CD4-positive, alpha-beta T cell treated with Interleukin-12 subunit alpha and Interleukin-12 subunit beta, for 1 hour (primary cell): ENCODE results near the gene OTOP3.
"Not testable (repeated sequence)": the region's sequence is repeated elsewhere in the genome, so short reads cannot be mapped to it uniquely, and the experiment has no call there.

Source experiments
- DNase-seq: peaks from one replicate; pipeline ENCODE4 v3.0.0-alpha.2; 2020

OTOP3 gene

DNA sequence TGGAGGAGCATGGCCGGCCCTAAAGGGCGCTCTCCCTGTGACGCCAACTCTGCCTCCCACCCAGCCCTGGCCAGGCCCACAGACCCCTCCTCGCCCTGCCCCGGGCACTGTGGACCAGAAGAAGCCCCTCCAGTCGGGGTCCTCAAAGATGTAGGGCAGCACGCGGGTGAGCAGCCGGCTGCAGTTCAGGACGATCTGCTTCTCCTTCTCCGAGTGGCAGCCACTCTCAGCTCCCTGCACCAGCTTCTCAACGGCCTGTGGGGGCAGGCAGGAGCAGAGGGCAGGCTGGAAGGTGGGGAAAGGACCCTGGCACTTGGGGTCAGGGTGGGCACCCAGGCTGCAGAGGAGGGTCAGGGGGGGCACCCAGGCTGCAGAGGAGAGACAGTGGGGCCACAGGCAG, 28.0 kb downstream of the OTOP3 start:
- DNase-seq: no peak

DNA sequence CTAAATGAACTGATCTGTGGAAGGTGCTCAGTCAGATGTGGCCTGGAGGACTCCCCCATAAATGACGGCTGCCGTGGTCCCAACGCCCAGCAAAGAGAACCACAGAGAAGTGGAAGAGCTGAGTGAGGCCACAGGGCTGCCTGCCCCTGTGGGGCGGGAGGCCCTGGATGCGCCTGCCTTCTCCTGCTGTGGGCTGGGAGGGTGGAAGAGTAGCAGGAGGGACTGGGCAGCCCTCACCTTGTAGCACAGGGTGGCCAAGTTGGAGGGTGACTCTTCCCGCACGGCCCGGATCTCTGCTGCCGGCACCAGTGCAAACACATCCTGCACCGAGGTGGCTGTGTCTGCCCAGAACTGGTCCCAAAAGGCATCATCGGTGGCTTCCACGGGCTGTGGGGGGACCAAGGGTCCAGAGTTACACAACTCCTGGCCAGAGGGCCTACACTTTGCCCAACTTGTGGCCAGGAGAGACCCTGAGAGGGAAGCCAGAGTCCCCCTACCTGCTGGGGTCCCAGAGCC, 28.6 kb downstream of the OTOP3 start:
- DNase-seq: no peak

DNA sequence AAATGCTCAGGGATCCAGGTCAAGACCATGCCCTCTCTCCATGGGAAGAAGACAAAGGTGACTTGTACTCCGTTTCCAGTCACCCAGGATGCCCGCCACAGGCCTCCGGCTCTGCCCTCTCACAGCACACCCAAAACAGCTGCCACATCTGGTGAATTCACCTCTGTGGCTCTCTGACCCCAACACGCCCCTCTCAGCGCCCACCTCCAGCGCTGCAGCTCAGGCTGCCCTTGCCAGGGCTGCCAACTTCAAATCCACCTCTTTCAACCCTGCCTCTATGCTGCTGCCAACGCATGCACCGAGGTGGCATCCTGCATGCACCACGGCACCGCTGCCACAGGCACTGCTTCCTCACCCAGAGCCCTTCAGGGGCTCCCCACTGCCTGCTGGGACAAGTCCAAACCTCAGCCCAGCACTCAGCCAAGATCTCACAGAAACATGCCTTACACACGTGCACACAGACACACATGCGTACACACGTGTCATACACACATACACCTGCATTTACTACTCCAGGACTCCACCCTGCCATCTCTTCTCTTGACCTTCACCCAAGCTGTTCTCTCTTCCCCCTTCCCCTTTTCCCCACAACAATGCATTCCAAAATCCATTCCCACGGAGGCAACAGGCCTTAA, 29.4 kb downstream of the OTOP3 start:
- no peak for DNase-seq

DNA sequence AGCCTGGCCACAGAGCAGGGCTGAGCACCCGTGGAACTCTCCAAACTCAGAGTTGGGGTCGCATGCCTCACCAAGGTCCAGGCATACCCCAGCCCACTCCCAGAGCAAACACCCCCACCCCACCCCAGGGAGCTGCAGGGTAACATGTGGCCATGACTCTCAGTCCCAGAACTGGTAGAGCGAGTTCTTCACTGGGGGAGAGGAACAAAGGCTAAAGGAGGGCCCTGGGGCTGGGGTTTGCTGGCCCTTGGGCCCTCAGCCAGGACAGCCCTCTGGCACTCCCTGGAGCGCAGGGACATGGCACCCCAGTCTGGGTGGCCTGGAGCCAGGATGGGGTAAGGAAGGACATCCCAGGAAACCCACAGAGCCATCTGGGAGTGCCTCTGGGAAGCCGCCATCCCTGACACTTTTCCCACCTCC, 32.7 kb downstream of the OTOP3 start:
- no peak for DNase-seq

DNA sequence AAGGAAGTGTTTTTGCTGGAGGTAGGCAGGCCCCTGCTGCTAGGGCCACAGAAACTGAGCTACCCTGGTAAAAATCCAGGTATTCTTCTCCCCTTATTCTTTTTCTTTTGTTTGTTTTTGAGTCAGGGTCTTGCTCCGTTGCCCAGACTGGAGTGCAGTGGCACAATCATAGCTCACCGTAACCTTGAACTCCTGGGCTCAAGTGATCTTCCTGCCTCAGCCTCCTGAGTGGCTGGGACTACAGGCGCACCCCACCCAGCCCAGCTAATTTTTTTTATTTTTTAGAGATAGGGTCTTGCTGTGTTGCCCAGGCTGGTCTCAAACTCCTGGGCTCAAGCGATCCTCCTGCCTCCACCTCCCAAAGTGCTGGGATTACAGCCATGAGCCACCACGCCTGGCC, 33.8 kb downstream of the OTOP3 start:
- not testable (repeated sequence) for DNase-seq

DNA sequence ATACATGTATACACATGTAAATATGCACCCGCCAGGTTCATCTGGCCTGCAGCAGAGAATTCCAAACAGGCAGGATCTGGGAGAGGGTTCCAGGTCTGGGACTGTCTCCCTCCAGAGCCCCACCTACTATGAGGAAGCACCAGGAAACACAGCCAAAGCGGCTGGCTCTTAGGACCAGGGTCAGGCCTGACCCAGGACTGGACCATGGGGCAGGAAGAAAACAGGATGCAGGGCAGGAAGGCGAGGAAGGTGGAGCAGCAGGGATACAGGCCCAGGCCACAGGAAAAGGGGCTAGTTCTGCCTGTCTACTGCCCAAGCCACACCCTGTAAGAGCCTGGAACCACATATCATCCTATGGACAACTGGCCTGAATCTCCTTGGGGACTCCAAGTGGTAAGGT, 34.7 kb downstream of the OTOP3 start:
- no peak for DNase-seq

DNA sequence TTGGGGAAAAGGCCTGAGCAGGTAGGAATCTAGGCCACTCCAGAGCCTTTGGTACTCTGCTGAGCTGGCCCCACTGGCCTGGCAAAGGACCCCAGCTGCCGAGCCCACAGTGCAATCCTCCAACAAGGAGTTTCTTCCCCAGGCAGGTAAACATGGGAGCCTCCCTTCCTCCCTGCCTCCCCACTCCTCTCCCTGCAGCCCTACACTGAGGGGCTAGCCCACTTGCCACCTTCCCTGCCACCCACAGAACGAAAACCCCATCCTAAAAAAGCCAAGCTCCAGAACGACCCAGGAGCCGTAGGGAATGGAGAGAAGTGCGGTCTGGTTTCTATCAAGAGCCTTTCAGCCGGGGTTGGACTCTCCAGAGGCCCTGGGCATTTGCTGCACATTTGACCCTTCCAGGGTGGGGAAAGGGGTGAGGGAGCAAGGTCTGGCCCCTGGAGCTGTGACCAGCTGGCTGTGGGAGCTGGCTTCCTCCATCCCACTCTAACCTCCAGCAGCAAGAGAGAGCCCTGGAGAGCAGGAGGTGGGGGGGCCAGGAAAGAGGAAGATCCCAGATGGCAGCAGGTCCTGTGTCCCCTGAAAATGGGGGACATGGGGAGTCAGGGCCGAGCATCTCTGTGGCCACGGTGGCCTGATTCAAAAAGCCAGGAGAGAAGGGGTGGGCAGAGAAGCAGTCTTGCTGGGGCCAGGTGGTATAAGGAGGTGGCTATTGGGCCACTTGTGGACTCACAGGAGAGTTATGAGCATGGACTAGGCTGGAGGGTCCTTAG, 35.6 kb downstream of the OTOP3 start:
- no peak for DNase-seq

DNA sequence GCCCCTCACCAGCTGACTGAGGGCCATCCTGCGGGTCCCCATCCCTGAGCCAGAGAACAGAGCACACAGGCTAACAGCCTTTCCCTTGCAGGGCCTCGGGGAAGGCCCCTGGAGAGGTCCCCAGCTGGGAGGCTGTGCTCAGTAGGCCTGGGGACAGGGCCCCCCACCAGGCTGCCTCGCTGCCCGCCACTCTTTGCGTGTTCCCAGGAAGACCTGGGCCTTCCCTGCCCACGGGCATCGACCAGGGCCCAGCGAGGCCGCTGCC, 36.1 kb downstream of the OTOP3 start:
- no peak for DNase-seq

DNA sequence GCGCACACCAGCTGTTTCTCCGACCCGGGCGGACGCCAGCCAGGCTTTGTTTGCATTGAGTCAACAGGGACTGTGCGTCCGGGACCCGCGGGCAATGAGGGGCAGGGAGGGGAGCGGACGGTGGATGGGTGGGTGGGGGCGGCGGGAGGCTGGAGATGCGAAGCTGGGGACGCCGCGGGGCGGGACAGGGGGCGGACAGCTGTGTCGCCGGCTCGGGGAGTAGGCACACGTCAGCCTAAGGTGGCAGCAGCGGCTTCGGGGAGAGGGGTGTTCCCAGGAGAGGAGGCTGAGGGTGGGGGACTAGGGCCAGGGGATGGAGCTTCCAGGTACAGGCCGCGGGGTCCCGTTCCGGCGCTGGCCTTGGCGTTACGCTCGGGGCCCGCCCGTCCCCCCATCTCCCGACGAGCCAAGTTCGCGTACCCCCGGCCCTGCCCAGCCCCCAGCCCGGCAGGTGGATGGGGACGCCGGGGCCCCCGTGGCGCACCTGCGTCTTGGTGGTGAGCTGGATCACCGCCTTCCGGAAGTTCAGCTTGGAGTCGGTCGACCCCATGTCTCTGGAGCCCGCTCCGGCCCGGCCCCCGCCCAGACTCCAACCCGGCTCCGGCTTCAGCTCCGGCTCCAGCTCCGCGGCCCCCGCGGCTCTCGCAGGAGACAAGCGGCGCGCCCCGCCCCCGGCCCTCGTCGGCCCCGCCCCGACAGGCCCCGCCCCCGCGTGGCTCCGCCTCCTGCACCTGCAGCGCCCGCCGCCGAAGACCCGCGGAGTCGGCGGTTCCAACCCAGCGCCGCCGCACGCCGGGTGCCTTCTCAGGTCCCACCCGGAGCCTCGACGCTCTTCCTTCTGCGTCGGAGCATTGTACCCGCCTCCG, 36.6 kb downstream of the OTOP3 start, which contains the start of gene HID1:
Gene HID1, minus strand, starts transcription at position 653 of the 866 bp plus-strand sequence. Its CDS starts 103 bp downstream, at position 550.
- DNase-seq: peak; percentile 86

DNA sequence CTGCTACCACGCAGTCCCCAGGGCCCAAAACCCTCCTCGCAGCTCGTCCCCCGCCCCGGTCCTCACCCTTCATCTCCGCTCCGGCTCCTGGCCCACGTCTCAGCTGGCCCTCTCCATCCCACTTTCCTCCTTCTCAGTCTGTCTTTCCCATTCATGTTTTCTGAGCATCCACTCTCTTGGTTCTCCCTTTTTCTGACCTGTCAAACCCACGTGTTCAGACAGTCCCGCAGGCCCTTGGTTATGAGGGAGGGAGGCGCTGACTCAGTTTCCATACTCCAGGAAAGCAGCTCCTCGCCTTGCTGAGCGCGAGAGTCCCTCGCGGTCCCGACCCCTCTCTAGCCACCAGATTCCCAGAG, 37.3 kb downstream of the OTOP3 start:
- DNase-seq: no peak

DNA sequence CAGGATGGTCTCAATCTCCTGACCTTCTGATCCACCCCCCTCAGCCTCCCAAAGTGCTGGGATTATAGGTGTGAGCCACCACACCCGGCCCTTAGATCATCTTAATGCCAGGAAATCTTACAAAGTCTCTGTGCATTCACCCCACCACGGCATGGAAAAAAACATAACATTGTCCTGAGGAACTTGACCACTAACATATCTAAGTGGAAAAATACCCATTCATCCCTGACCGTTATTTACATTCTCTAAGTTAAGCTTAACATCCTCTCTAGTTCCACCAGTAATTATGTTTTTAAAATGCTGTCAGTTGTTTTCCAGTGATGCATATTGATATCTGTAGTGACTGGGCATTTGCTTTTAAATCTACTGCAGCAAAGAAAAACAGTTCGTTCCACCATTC, 40.2 kb downstream of the OTOP3 start:
- no peak for DNase-seq

DNA sequence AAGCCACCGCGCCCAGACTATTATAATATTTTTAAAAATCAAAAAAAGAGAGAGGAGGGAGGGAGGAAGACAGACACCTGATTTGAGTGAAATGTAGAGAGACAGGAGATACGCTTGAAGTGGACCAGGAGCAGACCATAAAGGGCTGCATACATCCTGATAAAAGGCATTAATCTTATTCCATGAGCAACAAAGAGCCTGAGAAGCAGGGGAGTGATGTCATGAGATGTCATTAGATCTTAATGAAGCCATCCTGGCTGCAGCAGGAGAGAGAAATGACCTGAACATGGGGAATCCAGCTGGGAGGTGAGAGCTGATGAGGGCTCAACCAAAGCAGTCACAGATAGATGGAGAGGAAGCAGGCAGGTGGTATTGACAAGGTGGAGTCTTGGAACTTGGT, 42.1 kb downstream of the OTOP3 start:
- DNase-seq: no peak

DNA sequence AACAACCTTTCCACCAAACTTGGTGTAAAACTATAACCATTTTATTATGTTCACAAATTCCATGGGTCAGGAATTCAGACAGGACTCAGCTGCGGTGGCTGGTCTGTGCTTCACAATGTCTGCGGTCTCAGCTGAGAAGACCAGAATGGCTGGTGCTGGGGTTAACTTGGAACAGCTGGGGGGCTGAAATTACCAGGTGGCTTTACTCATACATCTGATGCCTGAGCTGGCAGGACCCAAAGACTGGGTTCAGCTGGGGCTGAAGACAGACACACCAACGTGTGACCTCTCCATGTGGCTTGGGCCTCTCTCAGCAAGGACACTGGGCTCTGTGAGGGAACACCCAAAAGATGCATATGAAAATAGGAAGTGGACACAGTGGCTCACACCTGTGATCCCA, 42.5 kb downstream of the OTOP3 start:
- no peak for DNase-seq

DNA sequence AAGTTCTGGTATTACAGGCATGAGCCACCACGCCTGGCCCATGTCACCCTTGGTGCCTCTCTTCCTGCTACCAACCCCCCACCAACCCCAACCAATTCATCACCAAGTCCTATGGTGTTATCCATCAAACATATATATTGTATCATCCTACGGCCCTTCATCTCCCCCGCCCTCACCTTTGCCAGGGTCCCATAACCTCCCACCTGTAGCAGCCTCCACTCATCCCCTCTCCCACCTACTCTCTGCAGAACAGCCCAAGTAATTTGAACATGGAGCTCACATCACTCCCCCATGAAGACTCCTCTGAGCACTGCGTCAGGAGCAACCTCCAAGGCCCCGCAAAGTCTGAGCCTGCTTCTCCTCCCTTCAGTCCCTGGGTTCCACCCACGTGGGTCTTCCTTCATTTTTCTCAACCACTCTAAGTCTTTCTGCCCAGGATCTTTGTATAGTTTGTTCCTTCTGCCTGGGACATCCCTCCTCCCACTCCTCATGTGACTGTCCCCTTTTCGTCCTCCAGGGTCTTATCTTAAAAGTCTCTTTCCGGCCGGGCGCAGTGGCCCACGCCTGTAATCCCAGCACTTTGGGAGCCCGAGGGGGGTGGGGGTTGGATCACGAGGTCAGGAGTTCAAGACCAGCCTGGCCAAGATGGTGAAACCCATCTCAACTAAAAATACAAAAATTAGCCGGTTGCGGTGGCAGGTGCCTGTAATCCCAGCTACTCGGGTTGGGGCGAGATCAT, 43.9 kb downstream of the OTOP3 start:
- no peak for DNase-seq

DNA sequence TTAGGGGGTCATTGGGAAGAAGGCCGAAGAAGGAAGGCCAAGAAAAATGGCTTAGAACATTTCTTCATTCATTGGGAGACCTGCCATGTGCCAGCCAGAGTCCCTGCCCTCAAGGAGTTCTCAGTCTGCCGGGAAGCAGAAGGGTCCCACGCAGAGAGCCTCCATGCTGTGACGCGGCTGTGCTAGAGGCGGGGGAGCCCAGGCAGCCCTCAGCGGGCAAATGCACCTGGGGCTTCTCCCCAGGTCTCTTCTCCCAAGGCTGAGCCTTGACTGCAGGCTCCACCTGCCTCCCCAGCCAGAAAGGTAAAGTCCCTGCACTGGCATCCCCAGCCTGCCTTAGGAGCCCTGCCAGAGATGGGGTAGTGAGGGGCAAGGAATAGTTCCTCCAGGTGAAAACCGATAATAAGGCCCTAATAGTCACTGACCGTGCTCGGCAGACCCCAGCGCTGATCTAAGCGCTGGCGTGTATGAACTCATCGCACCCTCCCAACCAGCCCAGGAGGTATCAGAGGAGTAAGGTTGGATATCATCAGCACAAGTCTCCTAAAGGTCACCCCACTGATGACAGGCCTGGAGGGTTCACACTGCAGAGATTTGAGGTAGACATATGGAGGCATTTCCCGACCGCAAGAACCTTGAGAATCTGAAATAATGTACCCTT, 45.8 kb downstream of the OTOP3 start:
- no peak for DNase-seq

DNA sequence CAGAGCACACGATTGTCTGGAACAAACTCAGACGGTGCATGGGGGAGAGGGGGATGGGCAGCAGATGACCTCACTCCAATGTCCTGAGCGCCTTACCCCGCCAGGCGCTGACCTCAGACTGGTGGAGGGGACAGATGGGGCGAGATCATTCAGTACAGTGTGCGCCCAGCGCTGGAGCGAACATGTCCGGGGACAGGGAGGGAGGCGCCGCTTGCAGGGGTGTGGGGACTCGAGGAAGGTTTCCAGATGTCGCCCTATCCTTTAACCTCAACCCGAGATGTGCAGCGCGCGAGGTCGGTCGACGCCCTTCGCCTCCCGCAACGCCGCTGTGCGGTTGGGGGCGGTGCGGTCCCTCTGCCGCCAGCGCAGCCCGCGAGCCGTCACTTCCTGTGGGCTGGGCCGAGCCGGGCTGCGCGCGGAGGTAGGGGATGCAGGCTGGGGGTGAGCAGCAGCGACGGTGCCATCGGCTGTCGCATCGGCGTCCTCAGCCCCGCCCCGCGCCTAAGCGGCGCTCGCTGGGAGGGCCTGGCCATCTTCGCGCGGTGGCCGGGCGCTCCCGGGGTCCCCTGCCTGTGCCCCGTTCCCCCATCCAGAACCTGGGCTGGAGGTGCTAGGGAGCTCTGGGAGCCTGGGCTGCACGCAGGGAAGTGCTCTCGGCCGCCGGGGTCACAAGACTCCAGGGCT, 46.4 kb downstream of the OTOP3 start:
- peak; percentile 86 for DNase-seq

DNA sequence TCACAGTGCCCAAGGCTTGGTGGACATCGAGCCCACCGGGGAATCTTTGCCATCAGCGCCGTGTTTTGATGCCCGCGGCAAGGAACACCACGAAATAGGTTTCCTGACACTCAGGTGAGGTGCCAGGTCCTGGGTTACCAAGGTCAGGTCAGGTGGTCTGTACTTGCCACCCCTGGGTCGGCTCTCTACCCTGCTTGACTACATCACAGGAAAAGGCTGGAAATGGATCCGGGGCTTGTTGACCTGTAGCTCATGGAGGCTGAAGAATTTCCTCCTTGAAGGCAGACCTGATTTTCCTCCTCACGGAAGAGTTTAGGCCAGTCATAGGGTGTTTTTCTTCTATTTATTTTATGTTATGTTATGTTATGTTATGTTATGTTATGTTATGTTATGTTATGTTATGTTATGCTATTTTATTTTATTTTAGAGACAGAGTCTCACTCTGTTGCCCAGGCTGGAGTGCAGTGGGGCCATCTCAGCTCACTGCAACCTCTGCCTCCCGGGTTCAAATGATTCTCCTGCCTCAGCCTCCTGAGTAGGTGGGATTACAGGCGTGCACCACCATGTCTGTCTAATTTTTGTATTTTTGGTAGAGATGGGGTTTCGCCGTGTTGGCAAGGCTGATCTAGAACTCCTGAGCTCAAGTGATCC, 47.1 kb downstream of the OTOP3 start:
- not testable (repeated sequence) for DNase-seq

DNA sequence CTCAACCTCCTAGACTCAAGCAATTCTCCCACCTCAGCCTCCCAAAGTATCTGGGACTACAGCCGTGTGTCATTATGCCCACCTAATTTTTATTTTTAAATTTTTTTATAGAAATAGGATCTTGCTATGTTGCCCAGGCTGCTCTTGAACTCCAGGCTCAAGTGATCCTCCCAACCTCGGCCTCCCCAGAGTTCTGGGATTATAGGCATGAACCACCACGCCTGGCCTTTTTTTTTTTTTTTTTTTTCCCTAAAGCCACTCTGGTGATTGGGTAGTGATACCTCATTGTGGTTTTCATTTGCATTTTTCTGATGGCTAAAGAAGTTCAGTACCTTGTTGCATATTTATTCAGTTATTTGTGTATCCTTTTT, 50.5 kb downstream of the OTOP3 start:
- DNase-seq: no peak

DNA sequence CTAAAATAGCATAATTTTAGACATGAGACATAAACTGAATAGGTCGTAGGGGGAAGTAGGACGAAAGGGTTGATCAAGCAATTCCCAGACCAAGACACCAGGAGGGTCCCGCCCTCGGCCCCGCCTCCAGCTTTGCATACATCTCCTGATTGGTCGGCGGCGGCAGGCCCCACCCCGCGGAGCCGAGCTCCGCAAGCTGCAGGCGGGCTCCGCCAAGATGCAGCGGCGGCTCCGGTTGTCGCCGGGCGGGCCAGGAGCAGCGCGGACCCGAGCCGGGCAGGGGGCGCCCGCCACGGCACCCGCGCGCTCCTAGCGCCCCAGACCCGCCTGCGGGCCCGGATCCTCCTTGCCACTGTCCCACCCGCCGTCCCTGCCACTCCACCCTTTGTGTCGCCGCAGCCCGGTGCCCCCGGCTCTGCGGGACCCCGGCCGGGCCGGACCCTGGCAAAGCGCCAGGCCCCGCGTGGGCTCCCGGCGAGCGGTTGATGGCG, 51.8 kb downstream of the OTOP3 start, which contains the start of gene CDR2L:
Gene CDR2L, plus strand, starts transcription at position 215 of the 491 bp plus-strand sequence. CDS start 412 bp downstream, outside the sequence.
- peak; percentile 92 for DNase-seq

DNA sequence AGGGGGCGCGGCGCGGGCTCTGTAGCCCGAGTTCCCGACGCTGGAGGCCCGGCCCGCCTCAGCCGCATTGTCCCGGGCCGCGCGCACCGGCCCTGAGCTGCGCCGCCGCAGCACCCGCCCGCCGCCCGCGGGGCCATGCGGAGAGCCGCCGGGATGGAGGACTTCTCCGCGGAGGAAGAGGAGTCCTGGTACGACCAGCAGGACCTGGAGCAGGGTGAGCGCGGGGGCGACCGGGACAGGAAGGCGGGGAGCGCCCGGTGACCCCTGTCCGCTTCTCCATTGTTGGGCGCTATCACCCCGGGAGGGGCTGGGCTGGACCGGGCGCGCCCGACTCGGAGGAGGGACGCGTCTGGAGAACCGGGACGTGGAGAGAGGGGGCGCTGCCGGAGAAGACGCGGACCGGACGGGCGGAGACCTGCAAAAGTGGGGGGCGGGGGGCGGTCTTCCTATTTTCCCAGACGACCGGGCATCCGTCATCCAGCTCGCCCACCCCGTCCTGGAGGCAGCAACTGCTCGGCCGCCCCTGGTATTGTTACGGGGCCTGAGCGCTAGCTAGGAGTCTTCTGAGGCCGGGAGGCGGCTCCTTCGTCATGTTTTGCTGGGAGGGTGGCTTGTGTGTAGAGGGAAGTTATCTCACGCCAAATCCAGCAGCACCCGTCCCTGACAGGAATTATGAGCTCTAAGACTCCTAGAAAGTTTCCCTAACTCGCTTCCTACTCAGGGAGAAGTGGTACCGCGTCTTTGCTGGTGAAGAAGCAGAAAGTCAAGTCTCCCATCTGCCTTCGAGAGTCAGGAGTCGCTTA, 52.4 kb downstream of the OTOP3 start:
- peak; percentile 9 for DNase-seq
